NT2/D1 (cell line): ENCODE results near the gene CEP70.

Source experiments
- SUZ12 ChIP-seq: IDR thresholded peaks from 2 replicates; pipeline ENCODE4 v1.6.1; 2011; ENCODE audit not compliant: insufficient read length, insufficient read depth; ENCODE audit errors: extremely low read depth
- YY1 ChIP-seq: IDR thresholded peaks from 2 replicates; pipeline ENCODE4 v1.6.1; 2011; ENCODE audit not compliant: insufficient read length, insufficient read depth
- ZNF274 ChIP-seq: IDR thresholded peaks from 2 replicates; pipeline ENCODE4 v1.6.1; 2011; ENCODE audit warnings: mild to moderate bottlenecking, low read depth, low read length

DNA sequence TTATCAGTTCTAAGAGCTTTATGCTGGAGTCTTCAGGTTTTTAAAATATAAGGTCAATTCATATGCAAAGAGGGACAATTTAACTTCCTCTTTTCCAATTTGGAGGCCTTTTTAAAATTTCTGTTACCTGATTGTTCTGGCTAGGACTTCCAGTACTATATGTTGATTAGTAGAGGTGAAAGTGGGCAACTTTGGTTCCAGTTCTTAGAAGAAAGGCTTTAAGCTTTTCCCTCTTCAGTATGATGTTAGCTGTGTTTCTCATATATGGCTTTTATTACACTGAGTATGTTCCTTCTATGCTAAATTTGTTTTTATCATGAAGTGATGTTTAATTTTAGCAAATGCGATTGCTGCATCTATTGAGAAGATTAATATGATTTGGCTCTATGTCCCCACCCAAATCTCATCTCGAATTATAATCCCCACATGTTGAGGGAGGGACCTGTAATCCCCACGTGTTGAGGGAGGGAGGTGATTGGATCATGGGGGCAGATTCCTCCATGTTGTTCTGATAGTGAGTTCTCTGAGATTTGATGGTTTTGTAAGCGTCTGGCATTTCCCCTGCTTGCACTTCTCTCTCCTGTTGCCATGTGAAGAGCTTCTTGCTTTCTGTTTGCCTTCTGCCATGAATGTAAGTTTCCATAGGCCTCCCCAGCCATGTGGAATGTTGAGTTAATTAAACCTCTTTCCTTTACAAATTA, 48.3 kb upstream of the CEP70 start:
- TF ChIP-seq ZNF274 (no peak), SUZ12 (no peak), YY1 (no peak)
